HG02852 (cell line): Measurements from ENCODE around the gene USHBP1.

Experiments used
- ATAC-seq: cut with Tn5 transposase; IDR thresholded peaks from one replicate; pipeline ENCODE4 v1.9.1; 2021; ENCODE audit warnings: mild to moderate bottlenecking, moderate library complexity; ENCODE audit not compliant: unreplicated experiment

The USHBP1 gene

GRCh38 chr19:17263712-17264640 lies 569 bp downstream of the USHBP1 start:
- no peak for ATAC-seq

DNA sequence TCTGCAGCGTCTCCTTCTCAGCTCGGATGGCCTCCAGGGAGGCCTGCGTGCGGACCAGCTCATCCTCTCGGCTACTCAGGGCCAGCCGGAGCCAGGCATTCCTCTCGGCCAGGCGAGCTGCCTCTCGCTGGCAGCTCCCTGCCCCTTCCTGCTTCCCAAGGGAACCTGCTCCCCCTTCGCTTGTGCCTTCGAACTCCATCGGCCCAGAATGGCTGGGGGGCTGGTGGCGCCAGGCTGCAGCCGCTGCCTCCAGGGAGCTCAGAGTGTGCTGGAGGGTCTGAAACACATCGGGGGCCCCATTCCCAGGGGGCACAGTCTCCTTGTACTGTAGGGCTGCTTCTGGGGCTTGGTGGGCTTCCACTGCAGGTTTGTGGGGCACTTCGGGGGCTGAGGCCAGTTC lies 2.0 kb downstream of the USHBP1 start:
- no peak for ATAC-seq

GRCh38 chr19:17260842-17261325 lies 3.7 kb downstream of the USHBP1 start:
- peak; percentile 78 for ATAC-seq

- ATAC-seq = no peak
Observed at GRCh38 chr19:17259934-17260333, 4.6 kb downstream of the USHBP1 start.

GRCh38 chr19:17259118-17259780 lies 5.3 kb downstream of the USHBP1 start:
- ATAC-seq = no peak

GRCh38 chr19:17256130-17256529 lies 8.4 kb downstream of the USHBP1 start:
- no peak for ATAC-seq

DNA sequence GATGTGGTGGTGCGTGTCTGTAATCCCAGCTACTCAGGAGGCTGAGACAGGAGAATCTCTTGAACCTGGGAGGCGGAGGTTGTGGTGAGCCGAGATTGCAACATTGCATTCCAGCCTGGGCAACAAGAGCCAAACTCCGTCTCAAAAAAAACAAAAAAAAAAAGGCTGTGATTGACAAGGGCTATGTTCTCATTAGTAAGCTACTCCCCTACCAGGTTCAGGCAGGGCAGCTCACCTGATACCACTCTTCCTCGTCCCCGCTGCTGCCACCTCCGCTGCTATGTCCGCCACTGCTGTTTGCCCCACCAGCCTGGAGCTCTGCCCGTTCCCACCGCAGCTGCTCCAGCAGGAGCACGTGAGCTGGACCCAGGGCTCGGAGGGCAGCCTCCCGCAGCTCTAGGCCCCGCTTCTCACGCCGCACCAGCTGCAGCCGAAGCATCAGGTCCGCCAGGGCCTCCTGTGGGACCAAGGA lies 9.4 kb downstream of the USHBP1 start:
- no peak for ATAC-seq

DNA sequence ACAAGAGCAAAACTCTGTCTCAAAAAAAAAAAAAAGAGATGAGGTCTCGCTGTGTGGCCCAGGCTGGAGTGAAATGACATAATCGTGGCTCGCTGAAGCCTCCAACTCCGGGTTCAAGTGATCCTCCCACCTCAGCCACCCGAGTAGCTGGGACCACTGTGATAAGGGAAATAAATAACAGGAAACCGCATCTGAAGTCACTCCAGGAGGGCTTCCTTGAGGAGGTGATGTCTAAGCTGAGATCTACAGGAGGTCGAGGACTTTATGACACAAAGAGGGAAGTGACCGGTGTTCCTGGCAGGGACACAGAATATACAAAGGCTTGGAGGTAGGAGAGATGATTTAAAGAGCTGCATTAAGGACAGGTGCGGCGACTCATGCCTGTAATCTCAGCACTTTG lies 9.9 kb downstream of the USHBP1 start:
- ATAC-seq = no peak

- ATAC-seq = no peak
Observed at GRCh38 chr19:17249887-17250548, 14.5 kb downstream of the USHBP1 start.

DNA sequence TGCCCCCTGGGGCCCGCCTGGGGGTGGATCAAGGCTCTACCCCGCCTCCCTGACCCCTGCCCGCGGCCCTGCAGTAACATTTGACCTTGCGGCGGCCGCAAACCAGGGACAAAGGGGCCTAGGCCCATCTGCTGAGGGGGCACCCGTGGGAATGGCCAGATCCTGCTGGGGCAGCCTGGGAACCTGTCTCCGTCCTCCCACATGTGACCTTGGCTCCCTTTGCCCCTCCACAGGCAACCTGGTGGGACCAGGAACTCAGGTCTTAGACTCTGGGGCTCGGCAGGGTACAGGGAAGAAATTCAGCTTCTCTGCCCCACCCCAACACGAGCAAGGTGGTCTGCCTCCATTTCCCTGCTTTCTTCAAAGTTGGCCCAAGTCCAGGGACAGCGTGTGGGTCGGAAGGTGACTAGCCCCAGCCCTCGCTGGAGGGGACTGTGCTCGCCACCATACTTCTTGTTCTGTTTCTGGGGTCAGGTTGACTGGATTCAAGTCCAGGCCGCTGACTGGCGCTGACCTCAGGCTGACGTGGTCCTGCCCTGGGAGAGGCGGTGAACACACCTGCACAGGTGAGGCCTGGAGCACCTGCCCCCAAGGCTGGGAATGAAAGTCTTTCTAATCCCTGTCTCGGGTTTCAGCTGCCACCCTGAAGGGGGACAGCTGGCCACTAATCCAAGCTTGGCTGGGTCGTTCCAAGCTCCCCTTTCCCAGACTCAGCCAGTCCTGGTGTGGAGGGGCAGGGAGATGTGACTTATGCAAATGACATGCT lies 16.4 kb downstream of the USHBP1 start:
- ATAC-seq = no peak

GRCh38 chr19:17246681-17247425 lies 17.7 kb downstream of the USHBP1 start:
- no peak for ATAC-seq

GRCh38 chr19:17245535-17245984 lies 19.0 kb downstream of the USHBP1 start, which contains the start of gene NR2F6:
NR2F6 (minus strand) TSS chr19:17245919; CDS start chr19:17245220, 699 bp downstream.
- peak; percentile 25 for ATAC-seq

- peak; percentile 7 for ATAC-seq
Observed at GRCh38 chr19:17244618-17245534, 19.7 kb downstream of the USHBP1 start.

- ATAC-seq = no peak
Observed at GRCh38 chr19:17243830-17244617, 20.5 kb downstream of the USHBP1 start.

DNA sequence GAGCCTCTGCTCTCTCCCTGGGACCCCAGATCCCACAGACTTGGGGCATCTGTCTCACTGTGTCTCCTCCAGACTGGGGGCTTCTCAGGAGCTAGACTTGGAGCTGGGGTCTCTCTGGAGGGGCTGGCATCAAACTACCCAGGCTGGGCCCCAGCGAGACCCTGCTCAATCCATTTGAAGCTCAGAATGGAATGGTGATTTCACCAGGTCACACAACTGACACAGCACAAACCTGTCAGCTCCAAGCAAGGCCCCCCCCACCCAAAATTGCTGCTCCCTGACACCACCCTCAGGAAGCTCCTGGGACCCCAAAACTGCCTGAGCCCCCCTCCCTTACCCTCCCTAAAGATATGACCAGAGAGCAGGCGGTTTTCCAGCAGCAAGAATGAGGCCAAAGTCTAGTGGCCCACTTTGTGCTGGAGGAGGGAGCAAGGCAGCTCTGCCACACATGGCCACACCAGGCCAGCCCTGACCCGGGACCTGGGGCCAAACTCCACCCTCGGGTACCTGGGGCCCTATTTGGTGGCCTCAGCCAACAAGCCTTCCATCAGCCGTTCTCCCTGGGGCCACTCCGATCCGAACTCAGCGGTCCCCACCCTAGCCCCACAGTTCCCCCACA lies 21.2 kb downstream of the USHBP1 start:
- no peak for ATAC-seq

DNA sequence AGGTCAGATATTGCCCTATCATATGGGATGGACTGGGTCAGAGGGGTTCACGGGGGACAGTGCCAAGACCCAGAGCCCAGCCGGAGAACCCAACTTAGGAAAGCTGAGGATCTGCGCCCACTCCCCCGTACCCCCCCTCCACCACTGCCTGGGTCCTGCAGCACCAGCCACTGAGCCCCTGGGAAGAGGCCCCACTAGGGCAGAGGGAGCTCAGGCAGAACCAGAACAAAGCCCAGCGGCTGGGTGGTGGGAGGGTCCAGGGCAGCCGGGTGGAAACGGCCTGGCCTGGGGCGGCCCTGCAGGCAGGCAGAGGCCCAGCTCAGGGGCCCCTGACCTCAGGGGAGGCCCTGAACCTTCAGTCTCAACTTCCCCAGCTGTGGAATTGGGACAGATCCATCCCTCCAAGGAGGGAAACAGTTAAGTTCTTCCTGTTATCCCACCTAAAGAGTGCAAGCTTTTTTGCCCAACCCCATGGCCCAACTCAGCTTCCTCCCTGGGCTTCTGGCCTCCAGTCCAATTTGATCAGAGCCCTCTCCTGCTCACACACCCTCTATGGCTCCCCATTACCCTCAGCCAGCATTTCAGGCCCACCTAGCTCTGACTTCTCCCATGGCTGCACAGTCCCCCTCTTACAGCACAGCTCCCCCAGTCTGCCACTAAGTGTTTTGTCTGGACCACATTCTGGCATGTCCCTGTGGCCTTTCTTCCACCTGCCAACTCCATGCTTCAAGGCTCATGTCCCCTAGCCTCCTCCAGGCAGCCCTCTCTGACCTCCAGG lies 21.9 kb downstream of the USHBP1 start:
- ATAC-seq = no peak
